GM18907 (cell line): ENCODE measurements around the gene ABTB1.

Source experiments
- ATAC-seq: cut with Tn5 transposase; IDR thresholded peaks from one replicate; pipeline ENCODE4 v1.9.1; 2021; ENCODE audit warnings: mild to moderate bottlenecking, moderate library complexity; ENCODE audit not compliant: unreplicated experiment

The ABTB1 gene

GRCh38 chr3:127718245-127718915, 45.6 kb downstream of the ABTB1 start:
- no peak for ATAC-seq

GRCh38 chr3:127718916-127719290, 46.2 kb downstream of the ABTB1 start:
- ATAC-seq: no peak

- ATAC-seq: no peak
These were observed 46.6 kb downstream of the ABTB1 start for GRCh38 chr3:127719369-127719768.

GRCh38 chr3:127720161-127720823, 47.5 kb downstream of the ABTB1 start:
- ATAC-seq: no peak

GRCh38 chr3:127720985-127721935, 48.5 kb downstream of the ABTB1 start:
- no peak for ATAC-seq

GRCh38 chr3:127722091-127722784, 49.5 kb downstream of the ABTB1 start:
- no peak for ATAC-seq

GRCh38 chr3:127723011-127723567, 50.3 kb downstream of the ABTB1 start:
- ATAC-seq: no peak

- no peak for ATAC-seq
These were observed 54.1 kb downstream of the ABTB1 start for GRCh38 chr3:127726894-127727293.

- no peak for ATAC-seq
These were observed 55.8 kb downstream of the ABTB1 start for GRCh38 chr3:127728417-127729015.

GRCh38 chr3:127729556-127730056, 56.9 kb downstream of the ABTB1 start:
- no peak for ATAC-seq

- no peak for ATAC-seq
These were observed 57.4 kb downstream of the ABTB1 start for GRCh38 chr3:127730171-127730570.
